Activated naive CD8-positive, alpha-beta T cell treated with anti-CD3 and anti-CD28 coated beads, Interleukin-2, amount 50 U/mL, for 24 hours (primary cell): ENCODE data around the gene IPO13.

Experiments used
- ATAC-seq: fragments of 150-1000 bp; cut with Tn5 transposase; one replicate; pipeline ENCODE4 v1.10.0; 2021
- DNase-seq: peaks from one replicate; pipeline ENCODE4 v3.0.0; 2021
- H3K27ac Mint-ChIP-seq: one replicate; pipeline ENCODE4 v1.8.0; 2021; ENCODE audit warnings: mild to moderate bottlenecking, mixed read lengths
- H3K27me3 Mint-ChIP-seq: one replicate; pipeline ENCODE4 v1.8.0; 2021; ENCODE audit warnings: mixed read lengths
- H3K36me3 Mint-ChIP-seq: one replicate; pipeline ENCODE4 v1.8.0; 2021; ENCODE audit warnings: low read depth, mixed read lengths
- H3K4me1 Mint-ChIP-seq: one replicate; pipeline ENCODE4 v1.8.0; 2021; ENCODE audit warnings: mixed read lengths
- H3K4me3 Mint-ChIP-seq: one replicate; pipeline ENCODE4 v1.8.0; 2021; ENCODE audit warnings: mild to moderate bottlenecking, moderate library complexity, mixed read lengths
- H3K9me3 Mint-ChIP-seq: one replicate; pipeline ENCODE4 v1.8.0; 2021; ENCODE audit warnings: mixed read lengths

IPO13 gene

GRCh38 chr1:44002606-44003157 lies 55.9 kb downstream of the IPO13 start:
- no peak overlapping the region for H3K27ac Mint-ChIP-seq

GRCh38 chr1:44008259-44008658 lies 61.5 kb downstream of the IPO13 start:
- H3K4me1 Mint-ChIP-seq = peaks cover 4% of the 10 kb centered on the region
- no peaks in the 10 kb centered on the region for H3K9me3 Mint-ChIP-seq
- ATAC-seq = no peak
- no peaks in the 10 kb centered on the region for H3K36me3 Mint-ChIP-seq
- no peak for DNase-seq
- no peak overlapping the region for H3K4me3 Mint-ChIP-seq
- H3K27me3 Mint-ChIP-seq = no peaks in the 10 kb centered on the region
- no peak overlapping the region for H3K27ac Mint-ChIP-seq

More at GRCh38 chr1:44002606-44003157, 55.9 kb downstream of the IPO13 start:
- DNase-seq (no peak), ATAC-seq (no peak)
- Mint-ChIP-seq H3K9me3 (no peaks in the 10 kb centered on the region), H3K4me3 (no peak overlapping the region), H3K27me3 (no peaks in the 10 kb centered on the region), H3K4me1 (no peaks in the 10 kb centered on the region), H3K36me3 (peaks cover 2% of the 10 kb centered on the region)

GRCh38 chr1:44010935-44011471 lies 64.3 kb downstream of the IPO13 start:
- H3K36me3 Mint-ChIP-seq = no peaks in the 10 kb centered on the region
- ATAC-seq = no peak
- H3K9me3 Mint-ChIP-seq = no peaks in the 10 kb centered on the region
- no peak overlapping the region for H3K27ac Mint-ChIP-seq
- H3K4me3 Mint-ChIP-seq = no peak overlapping the region
- H3K27me3 Mint-ChIP-seq = no peaks in the 10 kb centered on the region
- peaks cover 11% of the 10 kb centered on the region for H3K4me1 Mint-ChIP-seq
- no peak for DNase-seq

GRCh38 chr1:44012404-44012803 lies 65.7 kb downstream of the IPO13 start:
- H3K4me1 Mint-ChIP-seq = peaks cover 11% of the 10 kb centered on the region
- no peak overlapping the region for H3K4me3 Mint-ChIP-seq
- DNase-seq (no peak), ATAC-seq (no peak)
- no peaks in the 10 kb centered on the region for H3K27me3 Mint-ChIP-seq
- H3K36me3 Mint-ChIP-seq = no peaks in the 10 kb centered on the region
- no peaks in the 10 kb centered on the region for H3K9me3 Mint-ChIP-seq
- no peak overlapping the region for H3K27ac Mint-ChIP-seq

- H3K9me3 Mint-ChIP-seq = no peaks in the 10 kb centered on the region
- no peak overlapping the region for H3K4me3 Mint-ChIP-seq
- H3K27me3 Mint-ChIP-seq = no peaks in the 10 kb centered on the region
- H3K36me3 Mint-ChIP-seq = no peaks in the 10 kb centered on the region
- ATAC-seq = no peak
- no peak overlapping the region for H3K27ac Mint-ChIP-seq
- peaks cover 11% of the 10 kb centered on the region for H3K4me1 Mint-ChIP-seq
- no peak for DNase-seq
Observed at GRCh38 chr1:44012941-44013609, 66.3 kb downstream of the IPO13 start.

- Mint-ChIP-seq H3K9me3 (no peaks in the 10 kb centered on the region), H3K4me3 (no peak overlapping the region), H3K36me3 (no peaks in the 10 kb centered on the region), H3K27me3 (no peaks in the 10 kb centered on the region), H3K4me1 (peaks cover 11% of the 10 kb centered on the region), H3K27ac (no peak overlapping the region)
- DNase-seq (no peak), ATAC-seq (no peak)
Observed at GRCh38 chr1:44013949-44014348, 67.2 kb downstream of the IPO13 start.

- ATAC-seq (no peak), DNase-seq (no peak)
- Mint-ChIP-seq H3K4me1 (peaks cover 11% of the 10 kb centered on the region), H3K9me3 (no peaks in the 10 kb centered on the region), H3K27me3 (no peaks in the 10 kb centered on the region), H3K27ac (no peak overlapping the region), H3K36me3 (no peaks in the 10 kb centered on the region), H3K4me3 (no peak overlapping the region)
Observed at GRCh38 chr1:44014365-44015104, 67.8 kb downstream of the IPO13 start.

GRCh38 chr1:44015206-44015605 lies 68.5 kb downstream of the IPO13 start:
- H3K36me3 Mint-ChIP-seq = no peaks in the 10 kb centered on the region
- H3K4me1 Mint-ChIP-seq = peaks cover 11% of the 10 kb centered on the region
- DNase-seq (no peak), ATAC-seq (no peak)
- no peak overlapping the region for H3K4me3 Mint-ChIP-seq
- no peaks in the 10 kb centered on the region for H3K27me3 Mint-ChIP-seq
- H3K27ac Mint-ChIP-seq = no peak overlapping the region
- no peaks in the 10 kb centered on the region for H3K9me3 Mint-ChIP-seq

GRCh38 chr1:44016041-44016889 lies 69.5 kb downstream of the IPO13 start:
- Mint-ChIP-seq H3K4me3 (no peak overlapping the region), H3K36me3 (no peaks in the 10 kb centered on the region), H3K27me3 (no peaks in the 10 kb centered on the region), H3K27ac (no peak overlapping the region), H3K9me3 (no peaks in the 10 kb centered on the region), H3K4me1 (peaks cover 11% of the 10 kb centered on the region)
- no peak for DNase-seq
- peak; percentile 22 for ATAC-seq

GRCh38 chr1:44016890-44017400 lies 70.2 kb downstream of the IPO13 start:
- no peaks in the 10 kb centered on the region for H3K9me3 Mint-ChIP-seq
- H3K27me3 Mint-ChIP-seq = no peaks in the 10 kb centered on the region
- ATAC-seq (no peak), DNase-seq (no peak)
- peaks cover 3% of the 10 kb centered on the region for H3K36me3 Mint-ChIP-seq
- H3K4me1 Mint-ChIP-seq = peaks cover 11% of the 10 kb centered on the region
- no peak overlapping the region for H3K4me3 Mint-ChIP-seq
- no peak overlapping the region for H3K27ac Mint-ChIP-seq
